WTC11 (cell line): ENCODE data around the gene NT5DC1.

ENCODE experiments used
- FOXJ3 ChIP-seq: sonication (generic); formaldehyde crosslinking; IDR thresholded peaks from 2 replicates; pipeline ENCODE4 v1.9.0; 2021; ENCODE audit warnings: missing genetic modification reagents, mild to moderate bottlenecking, borderline replicate concordance
- FOXP1 ChIP-seq: sonication (generic); formaldehyde crosslinking; IDR thresholded peaks from 2 replicates; pipeline ENCODE4 v1.8.0; 2022; ENCODE audit warnings: missing genetic modification reagents, mild to moderate bottlenecking, moderate library complexity, borderline replicate concordance
- RORB ChIP-seq: fragments of 250-450 bp; sonication (Bioruptor Pico); IDR thresholded peaks from 2 replicates; pipeline ENCODE4 v1.9.0; 2021; ENCODE audit warnings: mild to moderate bottlenecking
- TF ChIP-seq, protein P1 (sequence below): fragments of 200-600 bp; IDR thresholded peaks from 2 replicates; pipeline ENCODE4 v1.8.0; 2022; ENCODE audit warnings: antibody characterized with exemption

DNA sequence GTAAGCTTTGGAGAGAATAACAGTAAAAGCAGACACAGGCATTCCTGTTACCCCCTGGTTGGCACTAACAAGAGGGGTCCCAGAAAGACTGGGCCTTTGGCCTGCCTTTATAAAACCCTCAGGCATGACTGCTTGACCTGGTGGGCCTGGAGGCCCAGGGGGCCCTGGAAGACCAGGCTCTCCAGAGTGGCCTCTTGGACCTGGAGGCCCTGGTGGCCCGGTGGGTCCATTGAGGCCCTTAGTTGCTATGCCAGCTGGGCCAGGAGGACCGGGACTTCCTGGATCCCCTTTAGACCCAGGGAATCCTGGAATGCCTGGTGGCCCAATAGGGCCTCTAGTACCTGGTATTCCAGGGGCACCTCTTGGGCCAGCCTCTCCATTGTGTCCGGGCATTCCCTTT lies 19.8 kb downstream of the NT5DC1 start:
- TF ChIP-seq, protein P1, sequence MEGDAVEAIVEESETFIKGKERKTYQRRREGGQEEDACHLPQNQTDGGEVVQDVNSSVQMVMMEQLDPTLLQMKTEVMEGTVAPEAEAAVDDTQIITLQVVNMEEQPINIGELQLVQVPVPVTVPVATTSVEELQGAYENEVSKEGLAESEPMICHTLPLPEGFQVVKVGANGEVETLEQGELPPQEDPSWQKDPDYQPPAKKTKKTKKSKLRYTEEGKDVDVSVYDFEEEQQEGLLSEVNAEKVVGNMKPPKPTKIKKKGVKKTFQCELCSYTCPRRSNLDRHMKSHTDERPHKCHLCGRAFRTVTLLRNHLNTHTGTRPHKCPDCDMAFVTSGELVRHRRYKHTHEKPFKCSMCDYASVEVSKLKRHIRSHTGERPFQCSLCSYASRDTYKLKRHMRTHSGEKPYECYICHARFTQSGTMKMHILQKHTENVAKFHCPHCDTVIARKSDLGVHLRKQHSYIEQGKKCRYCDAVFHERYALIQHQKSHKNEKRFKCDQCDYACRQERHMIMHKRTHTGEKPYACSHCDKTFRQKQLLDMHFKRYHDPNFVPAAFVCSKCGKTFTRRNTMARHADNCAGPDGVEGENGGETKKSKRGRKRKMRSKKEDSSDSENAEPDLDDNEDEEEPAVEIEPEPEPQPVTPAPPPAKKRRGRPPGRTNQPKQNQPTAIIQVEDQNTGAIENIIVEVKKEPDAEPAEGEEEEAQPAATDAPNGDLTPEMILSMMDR = no peak
- no peak for TF ChIP-seq FOXP1 (CRISPR knock-in tag)
- TF ChIP-seq RORB = no peak
- no peak for TF ChIP-seq FOXJ3 (CRISPR knock-in tag)
